ENCODE measurements around the gene CDKAL1.

CDKAL1 gene

DNA sequence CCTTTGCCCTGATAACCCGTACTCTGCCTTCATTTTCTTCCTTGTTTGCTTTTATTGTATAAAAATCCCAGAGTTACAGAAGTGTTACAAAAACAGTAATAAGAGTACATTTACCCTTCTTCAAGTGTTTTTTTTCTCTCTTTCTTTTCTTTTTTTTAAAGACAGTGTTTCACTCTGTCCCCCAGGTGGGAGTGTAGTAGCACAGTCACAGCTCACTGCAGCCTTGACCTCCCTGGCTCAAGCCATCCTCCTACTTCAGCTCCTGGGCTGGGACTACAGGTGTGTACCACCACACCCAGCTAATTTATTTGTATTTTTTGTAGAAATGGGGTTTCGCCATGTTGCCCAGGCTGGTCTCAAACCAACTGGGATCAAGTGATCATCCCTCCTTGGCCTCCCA, 402.7 kb downstream of the CDKAL1 start:
- no peak for TF ChIP-seq CTCF (IDR thresholded peaks at IDR 0.05; ENCODE audit: low read length, missing control alignments)
- no peak for DNase-seq (ENCODE audit: low read depth)
- no peak overlapping the region for H3K4me3 ChIP-seq (replicated peaks; ENCODE audit: low read depth, low read length)

DNA sequence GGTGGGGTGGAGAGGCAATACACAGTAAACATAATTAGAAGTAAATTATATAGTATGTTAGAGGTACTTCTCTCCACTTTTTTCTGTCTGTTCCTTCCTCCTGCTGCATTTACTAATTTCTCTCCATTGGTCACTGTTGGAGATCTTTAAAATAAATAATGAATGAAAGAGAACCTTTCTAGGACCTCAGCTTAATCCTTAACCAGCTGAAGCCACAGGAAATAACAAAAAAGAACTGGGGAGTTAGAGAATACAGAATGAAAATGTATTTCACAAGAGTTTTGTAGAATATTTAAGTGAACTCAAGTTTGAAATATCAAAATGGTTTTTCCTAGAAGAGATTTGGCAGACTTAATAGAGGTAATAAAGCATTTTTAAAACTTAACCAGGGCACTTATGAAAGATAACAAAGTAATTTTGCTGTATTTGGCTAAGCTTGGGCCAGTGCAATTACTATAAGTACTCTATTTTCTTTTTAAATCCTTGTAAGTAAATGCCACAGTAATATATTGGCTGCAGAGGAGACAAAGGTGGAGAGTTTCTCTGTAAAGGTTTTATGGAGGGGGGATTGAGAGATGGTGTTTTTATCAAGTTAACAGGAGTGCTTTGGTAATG, 405.0 kb downstream of the CDKAL1 start:
- TF ChIP-seq CTCF (IDR thresholded peaks at IDR 0.05; ENCODE audit: low read length, missing control alignments) = no peak
- DNase-seq (ENCODE audit: low read depth) = no peak
- no peak overlapping the region for H3K4me3 ChIP-seq (replicated peaks; ENCODE audit: low read depth, low read length)

GRCh38 chr6:20943040-20943627, 408.9 kb downstream of the CDKAL1 start:
- TF ChIP-seq CTCF (IDR thresholded peaks at IDR 0.05; ENCODE audit: low read length, missing control alignments) = no peak
- no peak overlapping the region for H3K4me3 ChIP-seq (replicated peaks; ENCODE audit: low read depth, low read length)
- no peak for DNase-seq (ENCODE audit: low read depth)

GRCh38 chr6:20943922-20944321, 409.7 kb downstream of the CDKAL1 start:
- H3K4me3 ChIP-seq (replicated peaks; ENCODE audit: low read depth, low read length) = no peak overlapping the region
- no peak for DNase-seq (ENCODE audit: low read depth)
- TF ChIP-seq CTCF (IDR thresholded peaks at IDR 0.05; ENCODE audit: low read length, missing control alignments) = no peak

DNA sequence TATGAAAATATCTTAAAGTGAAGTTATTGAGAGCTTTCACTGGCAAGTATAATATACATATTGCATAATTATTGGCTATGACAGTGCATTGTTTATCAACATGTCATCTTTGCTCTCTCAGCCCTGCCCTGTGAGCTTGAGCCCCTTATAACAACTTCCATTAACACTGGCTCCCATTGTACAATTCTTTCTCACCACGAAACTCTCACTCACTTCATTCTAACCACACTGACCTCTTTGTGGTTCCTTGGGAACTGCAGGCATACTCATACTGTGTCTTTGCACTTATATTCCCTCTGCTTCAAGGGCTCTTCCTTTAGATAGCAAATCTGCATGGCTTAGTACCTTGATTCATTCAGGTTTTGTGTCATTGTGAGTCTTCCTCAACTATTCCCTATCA, 411.8 kb downstream of the CDKAL1 start:
- TF ChIP-seq CTCF (IDR thresholded peaks at IDR 0.05; ENCODE audit: low read length, missing control alignments) = peak; percentile 21
- peak; percentile 25 for DNase-seq (ENCODE audit: low read depth)
- H3K4me3 ChIP-seq (replicated peaks; ENCODE audit: low read depth, low read length) = no peak overlapping the region

GRCh38 chr6:20946890-20947289, 412.6 kb downstream of the CDKAL1 start:
- no peak for TF ChIP-seq CTCF (IDR thresholded peaks at IDR 0.05; ENCODE audit: low read length, missing control alignments)
- DNase-seq (ENCODE audit: low read depth) = no peak
- no peak overlapping the region for H3K4me3 ChIP-seq (replicated peaks; ENCODE audit: low read depth, low read length)

GRCh38 chr6:20947977-20948376, 413.7 kb downstream of the CDKAL1 start:
- TF ChIP-seq CTCF (IDR thresholded peaks at IDR 0.05; ENCODE audit: low read length, missing control alignments) = no peak
- no peak overlapping the region for H3K4me3 ChIP-seq (replicated peaks; ENCODE audit: low read depth, low read length)
- no peak for DNase-seq (ENCODE audit: low read depth)
